Thoracic aorta (tissue), 2 donors: ENCODE results near the gene DCC. TPM values are rescaled to one million over a fixed set of nuclear protein-coding genes. Genes with fewer than 3 reads are reported as not detected.

Experiments
- ATAC-seq: fragments of 150-250 bp; one replicate; pipeline ENCODE4 v1.8.0; 2017; ENCODE audit warnings: low read depth; ENCODE audit not compliant: insufficient number of reproducible peaks, low FRiP score
- DNase-seq: peaks from one replicate; pipeline ENCODE4 v3.0.0-alpha.2; 2020; ENCODE audit warnings: low spot score
- H3K27ac ChIP-seq, 2 donors: fragments of 200-600 bp; sonication (generic); 1 replicate in 1 of 2; 2 replicates in 1 of 2; pipeline ENCODE4 v1.5.1; 2016; ENCODE audit warnings: mild to moderate bottlenecking in 2 of 2, moderate library complexity in 2 of 2
- H3K27me3 ChIP-seq: fragments of 200-600 bp; sonication (generic); replicated peaks from 2 replicates; pipeline ENCODE4 v1.6.0; 2016; ENCODE audit warnings: mild to moderate bottlenecking; ENCODE audit not compliant: insufficient read depth
- H3K36me3 ChIP-seq: fragments of 200-600 bp; sonication (generic); one replicate; pipeline ENCODE4 v1.5.1; 2016
- H3K4me1 ChIP-seq, 2 donors: fragments of 200-600 bp; sonication (generic); 1 replicate in 1 of 2; 2 replicates in 1 of 2; pipeline versions ENCODE4 v1.5.1 to v1.6.0; 2016; ENCODE audit warnings: low read depth in 2 of 2, mild to moderate bottlenecking in 1 of 2; ENCODE audit not compliant: control insufficient read depth in 1 of 2
- H3K4me3 ChIP-seq: fragments of 200-600 bp; sonication (generic); 2 replicates; pipeline ENCODE4 v1.5.1; 2016; ENCODE audit warnings: mild to moderate bottlenecking
- H3K9me3 ChIP-seq: fragments of 200-600 bp; sonication (generic); 2 replicates; pipeline ENCODE4 v1.5.1; 2016
- CTCF ChIP-seq: fragments of 200-600 bp; sonication (generic); IDR thresholded peaks from one replicate; pipeline ENCODE4 v1.5.1; 2019; ENCODE audit warnings: antibody characterized with exemption
- total RNA-seq, 2 donors: library from RNA; depleted of rRNA; stranded (reverse); fragments of >200 nt; gene quantifications; one replicate each; pipeline versions ENCODE4 v1.1.0 to v1.2.3, GENCODE V29; 2016

Gene DCC
- total RNA-seq, 2 donors from 2014 or later, result not detected

- H3K27ac ChIP-seq, result no peak overlapping the region
- no peak for ATAC-seq
- H3K27me3 ChIP-seq, result no peaks in the 10 kb centered on the region
- no peaks in the 10 kb centered on the region for H3K36me3 ChIP-seq
- H3K4me3 ChIP-seq, result no peak overlapping the region
- H3K9me3 ChIP-seq, result no peaks in the 10 kb centered on the region
- H3K4me1 ChIP-seq, result no peaks in the 10 kb centered on the region
- TF ChIP-seq CTCF, result no peak
- no peak for DNase-seq
These were observed 20.5 kb upstream of the DCC start for GRCh38 chr18:52319424-52319983.

DNA sequence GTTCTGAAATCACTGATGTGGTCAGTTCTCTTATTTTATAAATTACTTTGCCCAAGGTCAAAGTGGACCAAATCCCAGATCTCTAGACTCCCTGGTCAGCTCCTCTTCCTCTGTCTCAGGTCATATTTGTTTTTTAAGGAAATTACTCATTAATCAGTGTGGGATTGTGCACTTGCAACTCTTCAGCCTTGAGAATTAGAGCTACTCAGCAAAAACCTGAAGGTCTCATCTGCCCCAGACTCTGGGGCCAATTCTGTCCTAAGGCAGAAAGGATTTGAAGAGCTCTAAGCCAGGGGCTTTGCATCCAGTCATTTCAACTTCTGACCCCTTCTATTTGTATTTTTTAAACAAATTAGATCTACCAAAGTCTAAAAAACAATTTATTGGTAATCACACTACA, 17.7 kb upstream of the DCC start:
- H3K4me1 ChIP-seq, result no peaks in the 10 kb centered on the region
- no peaks in the 10 kb centered on the region for H3K9me3 ChIP-seq
- no peak overlapping the region for H3K4me3 ChIP-seq
- H3K36me3 ChIP-seq, result no peaks in the 10 kb centered on the region
- ATAC-seq (no peak), DNase-seq (no peak)
- TF ChIP-seq CTCF, result no peak
- no peaks in the 10 kb centered on the region for H3K27me3 ChIP-seq
- no peak overlapping the region for H3K27ac ChIP-seq

DNA sequence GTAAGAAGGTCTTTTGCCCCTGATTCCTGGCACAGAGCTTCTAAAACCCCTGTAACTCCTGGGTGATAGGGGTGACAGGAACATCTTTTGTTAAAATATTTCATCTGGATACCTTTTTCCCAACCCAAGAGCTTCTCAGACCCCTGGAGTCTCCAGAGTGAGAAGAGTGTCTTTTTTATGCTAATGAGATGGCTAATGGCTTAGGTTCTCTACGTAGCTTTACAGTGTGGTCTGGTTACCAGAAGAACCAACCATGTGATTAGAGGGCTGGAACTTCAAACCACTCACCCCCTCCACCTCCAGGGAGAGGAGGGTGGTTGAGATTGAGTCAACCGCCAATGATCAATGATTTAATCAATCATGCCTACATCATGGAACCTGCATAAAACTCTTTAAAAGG, 16.2 kb upstream of the DCC start:
- no peak overlapping the region for H3K4me3 ChIP-seq
- H3K36me3 ChIP-seq, result no peaks in the 10 kb centered on the region
- H3K27me3 ChIP-seq, result no peaks in the 10 kb centered on the region
- DNase-seq (no peak), ATAC-seq (no peak)
- no peak for TF ChIP-seq CTCF
- H3K9me3 ChIP-seq, result no peaks in the 10 kb centered on the region
- H3K27ac ChIP-seq, result no peak overlapping the region
- no peaks in the 10 kb centered on the region for H3K4me1 ChIP-seq

DNA sequence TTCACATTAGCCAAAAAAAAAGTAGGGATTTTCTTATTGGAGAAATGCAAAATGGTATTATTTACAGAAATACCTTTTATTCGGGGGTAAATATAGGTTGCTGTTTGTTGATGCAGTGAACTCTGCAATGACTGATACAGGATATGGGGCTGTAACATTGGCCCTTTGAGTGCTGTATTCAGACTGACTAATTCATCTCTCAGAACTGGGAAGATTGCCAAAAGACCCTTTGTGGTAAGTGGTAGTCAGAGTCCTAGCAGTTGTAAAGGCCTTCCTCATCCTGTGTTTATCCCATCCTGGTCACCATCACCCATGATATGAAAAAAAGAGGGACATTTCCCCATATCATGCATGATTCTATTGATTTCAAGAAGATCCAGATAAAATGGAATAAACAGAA, 14.0 kb upstream of the DCC start:
- ATAC-seq (no peak), DNase-seq (no peak)
- no peak for TF ChIP-seq CTCF
- no peaks in the 10 kb centered on the region for H3K9me3 ChIP-seq
- H3K27ac ChIP-seq, result no peak overlapping the region
- no peak overlapping the region for H3K4me3 ChIP-seq
- H3K36me3 ChIP-seq, result no peaks in the 10 kb centered on the region
- no peaks in the 10 kb centered on the region for H3K27me3 ChIP-seq
- no peaks in the 10 kb centered on the region for H3K4me1 ChIP-seq

DNA sequence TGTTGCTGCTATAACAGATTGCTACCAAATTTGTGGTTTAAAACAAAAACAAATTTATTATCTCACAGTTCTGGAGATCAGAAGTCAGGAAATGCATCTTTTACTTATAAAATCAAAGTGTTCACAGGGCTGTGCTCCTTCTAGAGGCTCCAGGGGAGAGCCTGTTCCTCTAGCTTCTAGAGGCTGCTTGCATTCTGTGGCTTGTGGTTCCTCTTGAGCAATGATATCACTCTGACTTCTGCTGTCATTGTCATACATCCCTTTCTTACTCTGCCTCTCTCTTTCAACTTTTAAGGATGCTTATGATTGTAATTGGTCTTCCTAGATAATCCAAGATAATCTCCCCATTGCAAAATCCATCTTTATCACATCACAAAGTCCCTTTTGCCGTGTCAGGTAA, 6.1 kb upstream of the DCC start:
- DNase-seq (no peak), ATAC-seq (no peak)
- no peak for TF ChIP-seq CTCF
- Histone ChIP-seq H3K27me3 (no peaks in the 10 kb centered on the region), H3K27ac (no peak overlapping the region), H3K36me3 (no peaks in the 10 kb centered on the region), H3K4me3 (no peak overlapping the region), H3K9me3 (no peaks in the 10 kb centered on the region), H3K4me1 (no peaks in the 10 kb centered on the region)
